PC-9 (cell line): ENCODE data around the gene TMEM253. TPM values are rescaled to one million over a fixed set of nuclear protein-coding genes. Genes with fewer than 3 reads are reported as not detected.

ENCODE experiments used
- BruUV-seq: library from RNA; stranded (reverse); fragments of 400-500 nt; replicated peaks from 2 replicates; lab custom pipeline; 2021; lab: Mats Ljungman, UMichigan
- CTCF ChIA-PET: fragments of 300-600 bp; sonication (Branson Sonifier 250); formaldehyde crosslinking; loops from one replicate; lab custom pipeline; 2022; ENCODE audit warnings: antibody characterized with exemption; lab: Charles Lee
- POLR2A ChIA-PET: fragments of 300-600 bp; sonication (Branson Sonifier 250); formaldehyde crosslinking; loops from one replicate; lab custom pipeline; 2022; ENCODE audit warnings: antibody characterized with exemption; ENCODE audit not compliant: unreplicated experiment; lab: Charles Lee
- DNase-seq, 2 experiments: peaks; one replicate each; pipeline versions ENCODE4 v3.0.0 to v3.0.0-alpha.2; 2015 to 2022; ENCODE audit warnings: mixed read lengths in 1 of 2
- H2AFZ ChIP-seq: fragments of 200-600 bp; sonication (generic); 2 replicates; pipeline ENCODE4 v1.8.1; 2017; ENCODE audit warnings: antibody characterized with exemption
- H3F3A ChIP-seq: fragments of 200-600 bp; sonication (generic); 2 replicates; pipeline ENCODE4 v1.8.1; 2017; ENCODE audit warnings: antibody characterized with exemption, mild to moderate bottlenecking, low read depth; ENCODE audit not compliant: insufficient read depth
- H3K27ac ChIP-seq: fragments of 200-600 bp; sonication (generic); 2 replicates; pipeline ENCODE4 v1.6.1; 2016; ENCODE audit warnings: mixed run types
- H3K27me3 ChIP-seq: fragments of 200-600 bp; sonication (generic); 2 replicates; pipeline ENCODE4 v1.6.1; 2016; ENCODE audit warnings: low read depth, mixed run types; ENCODE audit not compliant: insufficient read depth
- H3K36me3 ChIP-seq: fragments of 200-600 bp; sonication (generic); 2 replicates; pipeline ENCODE4 v1.6.1; 2016; ENCODE audit warnings: low read depth, mixed run types
- H3K4me1 ChIP-seq: fragments of 200-600 bp; sonication (generic); replicated peaks from 2 replicates; pipeline ENCODE4 v1.6.1; 2016; ENCODE audit warnings: mixed run types; ENCODE audit not compliant: insufficient read depth
- H3K4me2 ChIP-seq: fragments of 200-600 bp; sonication (generic); 2 replicates; pipeline ENCODE4 v1.6.1; 2017; ENCODE audit warnings: mixed run types
- H3K4me3 ChIP-seq: fragments of 200-600 bp; sonication (generic); 2 replicates; pipeline ENCODE4 v1.6.1; 2016; ENCODE audit warnings: mixed run types
- H3K79me2 ChIP-seq: fragments of 200-600 bp; sonication (generic); 2 replicates; pipeline ENCODE4 v1.6.1; 2017; ENCODE audit warnings: low read depth, mixed run types
- H3K9me2 ChIP-seq: fragments of 200-600 bp; sonication (generic); 2 replicates; pipeline ENCODE4 v1.8.1; 2017; ENCODE audit warnings: mild to moderate bottlenecking; ENCODE audit not compliant: insufficient read depth
- H3K9me3 ChIP-seq: fragments of 200-600 bp; sonication (generic); 2 replicates; pipeline ENCODE4 v1.8.1; 2016; ENCODE audit warnings: low read depth; ENCODE audit not compliant: insufficient read depth
- H4K20me1 ChIP-seq: fragments of 200-600 bp; sonication (generic); 2 replicates; pipeline ENCODE4 v1.8.1; 2017; ENCODE audit not compliant: insufficient read depth
- CTCF ChIP-seq: fragments of 200-600 bp; sonication (generic); conservative IDR thresholded peaks from 2 replicates; pipeline ENCODE4 v1.6.1; 2017; ENCODE audit warnings: mixed run types, antibody characterized with exemption, mild to moderate bottlenecking, moderate library complexity
- EZH2 ChIP-seq: fragments of 200-600 bp; sonication (generic); IDR thresholded peaks from 2 replicates; pipeline ENCODE4 v1.8.0; 2017; ENCODE audit warnings: antibody characterized with exemption, low read depth
- intact Hi-C: fragments of 100-400 bp; cut with micrococcal nuclease; formaldehyde crosslinking; loops from one replicate; pipeline ENCODE4 v1.10.0; 2022; ENCODE audit not compliant: unreplicated experiment
- total RNA-seq: library from RNA; stranded (reverse); gene quantifications from 2 replicates; pipeline ENCODE4 v1.2.3, GENCODE V29; 2021

Gene TMEM253
- total RNA-seq, 1 experiment from 2014 or later: 1.4 TPM

- H3K9me2 ChIP-seq: no peaks in the 10 kb centered on the region
- no peaks in the 10 kb centered on the region for H3K4me1 ChIP-seq
- POLR2A ChIA-PET: no interaction called here
- no peaks in the 10 kb centered on the region for H3K79me2 ChIP-seq
- no peak for DNase-seq
- H3K27me3 ChIP-seq: no peaks in the 10 kb centered on the region
- H3K4me3 ChIP-seq: no peak overlapping the region
- H3F3A ChIP-seq: no peaks in the 10 kb centered on the region
- no peak overlapping the region for H2AFZ ChIP-seq
- H3K27ac ChIP-seq: no peak overlapping the region
- no peaks in the 10 kb centered on the region for H3K36me3 ChIP-seq
- intact Hi-C loops: no loop called here
- no peaks in the 10 kb centered on the region for H4K20me1 ChIP-seq
- no peaks in the 10 kb centered on the region for H3K9me3 ChIP-seq
- no peak overlapping the region for H3K4me2 ChIP-seq
- no peak for TF ChIP-seq CTCF
- CTCF ChIA-PET: no interaction called here
- no TSS peak for BruUV-seq
These were observed 14.0 kb upstream of the TMEM253 start for GRCh38 chr14:21086908-21087293.

GRCh38 chr14:21087294-21088091, 13.4 kb upstream of the TMEM253 start:
- Histone ChIP-seq H3K9me2 (no peaks in the 10 kb centered on the region), H2AFZ (no peak overlapping the region), H4K20me1 (no peaks in the 10 kb centered on the region), H3K4me3 (no peak overlapping the region), H3K4me2 (no peak overlapping the region), H3K9me3 (no peaks in the 10 kb centered on the region), H3K27ac (no peak overlapping the region), H3K27me3 (no peaks in the 10 kb centered on the region), H3K36me3 (no peaks in the 10 kb centered on the region), H3K79me2 (no peaks in the 10 kb centered on the region), H3F3A (no peaks in the 10 kb centered on the region), H3K4me1 (no peaks in the 10 kb centered on the region)
- BruUV-seq: no TSS peak
- intact Hi-C loops: no loop called here
- no peak for TF ChIP-seq EZH2
- ChIA-PET CTCF (no interaction called here), POLR2A (no interaction called here)
- DNase-seq: no peak

- ChIA-PET CTCF (no interaction called here), POLR2A (no interaction called here)
- no peaks in the 10 kb centered on the region for H3K9me2 ChIP-seq
- no TSS peak for BruUV-seq
- no peak overlapping the region for H2AFZ ChIP-seq
- H3K4me3 ChIP-seq: no peak overlapping the region
- no peak for TF ChIP-seq EZH2
- TF ChIP-seq CTCF: no peak
- H3F3A ChIP-seq: no peaks in the 10 kb centered on the region
- H3K4me2 ChIP-seq: no peak overlapping the region
- H3K27me3 ChIP-seq: no peaks in the 10 kb centered on the region
- no peak overlapping the region for H3K27ac ChIP-seq
- intact Hi-C loops: no loop called here
- no peaks in the 10 kb centered on the region for H3K79me2 ChIP-seq
- no peaks in the 10 kb centered on the region for H3K4me1 ChIP-seq
- no peaks in the 10 kb centered on the region for H4K20me1 ChIP-seq
- H3K9me3 ChIP-seq: no peaks in the 10 kb centered on the region
- DNase-seq: no peak
- H3K36me3 ChIP-seq: no peaks in the 10 kb centered on the region
These were observed 12.2 kb upstream of the TMEM253 start for GRCh38 chr14:21088687-21089086.

GRCh38 chr14:21089271-21089670, 11.6 kb upstream of the TMEM253 start:
- ChIA-PET CTCF (no interaction called here), POLR2A (no interaction called here)
- no TSS peak for BruUV-seq
- TF ChIP-seq CTCF (no peak), EZH2 (no peak)
- no peaks in the 10 kb centered on the region for H3K27me3 ChIP-seq
- H3K79me2 ChIP-seq: no peaks in the 10 kb centered on the region
- H3K36me3 ChIP-seq: no peaks in the 10 kb centered on the region
- H3K27ac ChIP-seq: no peak overlapping the region
- H2AFZ ChIP-seq: no peak overlapping the region
- H3K9me3 ChIP-seq: no peaks in the 10 kb centered on the region
- no peaks in the 10 kb centered on the region for H4K20me1 ChIP-seq
- no peak overlapping the region for H3K4me2 ChIP-seq
- no peaks in the 10 kb centered on the region for H3K9me2 ChIP-seq
- intact Hi-C loops: no loop called here
- no peak for DNase-seq
- H3K4me3 ChIP-seq: no peak overlapping the region
- no peaks in the 10 kb centered on the region for H3F3A ChIP-seq
- H3K4me1 ChIP-seq: no peaks in the 10 kb centered on the region
